IMR-90 (cell line): ENCODE measurements around the gene LSM12. TPM values are rescaled to one million over a fixed set of nuclear protein-coding genes. Genes with fewer than 3 reads are reported as not detected.

Experiments
- ATAC-seq: fragments of 200-7000 bp; cut with Tn5 transposase; 2 replicates; pipeline ENCODE4 v1.9.1; 2020; ENCODE audit warnings: low read depth, mild to moderate bottlenecking, moderate library complexity
- BruUV-seq: library from RNA; stranded (reverse); fragments of 400-500 nt; replicated peaks from 2 replicates; lab custom pipeline; 2021; lab: Mats Ljungman, UMichigan
- CTCF ChIA-PET: fragments of 300-600 bp; formaldehyde crosslinking; extraction: SDS; loops from one replicate; lab custom pipeline; 2021; ENCODE audit warnings: antibody characterized with exemption; lab: Yijun Ruan, JAX
- POLR2A ChIA-PET: fragments of 300-600 bp; sonication (Branson Sonifier 250); formaldehyde crosslinking; loops from one replicate; lab custom pipeline; 2022; ENCODE audit warnings: antibody characterized with exemption; ENCODE audit not compliant: unreplicated experiment; lab: Charles Lee
- DNase-seq: peaks from one replicate; pipeline ENCODE4 v3.0.0; 2013
- H2AFZ ChIP-seq: replicated peaks from 2 replicates; pipeline ENCODE3; 2013; ENCODE audit warnings: low read length, mild to moderate bottlenecking; ENCODE audit not compliant: poor library complexity
- H2AK5ac ChIP-seq: 2 replicates; pipeline ENCODE4 v1.6.1; 2013; ENCODE audit warnings: low read depth, low read length, inconsistent platforms
- H2AK9ac ChIP-seq: replicated peaks from 2 replicates; pipeline ENCODE3; 2013; ENCODE audit warnings: mild to moderate bottlenecking, low read depth, low read length, moderate library complexity; ENCODE audit not compliant: poor library complexity
- H2BK120ac ChIP-seq: 2 replicates; pipeline ENCODE4 v1.6.1; 2013; ENCODE audit warnings: low read depth, low read length, inconsistent platforms
- H2BK15ac ChIP-seq: 3 replicates; pipeline ENCODE4 v1.6.1; 2013; ENCODE audit warnings: low read depth, low read length, inconsistent platforms
- H2BK20ac ChIP-seq: 2 replicates; pipeline ENCODE4 v1.6.1; 2013; ENCODE audit warnings: low read depth, mild to moderate bottlenecking, inconsistent platforms, low read length, moderate library complexity
- H2BK5ac ChIP-seq: 2 replicates; pipeline ENCODE4 v1.6.1; 2013; ENCODE audit warnings: mild to moderate bottlenecking, low read depth, low read length, inconsistent platforms; ENCODE audit not compliant: poor library complexity, severe bottlenecking
- H3K14ac ChIP-seq: replicated peaks from 2 replicates; pipeline ENCODE4 v1.6.1; 2013; ENCODE audit warnings: low read depth, low read length, inconsistent platforms
- H3K18ac ChIP-seq: 2 replicates; pipeline ENCODE4 v1.6.1; 2013; ENCODE audit warnings: low read depth, low read length, control low read depth
- H3K23ac ChIP-seq: 2 replicates; pipeline ENCODE4 v1.6.1; 2013; ENCODE audit warnings: low read depth, low read length, inconsistent platforms
- H3K27ac ChIP-seq: 2 replicates; pipeline ENCODE4 v1.5.1; 2013; ENCODE audit warnings: mild to moderate bottlenecking, control low read depth, low read length; ENCODE audit not compliant: insufficient read depth
- H3K27me3 ChIP-seq: 2 replicates; pipeline ENCODE4 v1.6.1; 2013; ENCODE audit warnings: low read length; ENCODE audit not compliant: control insufficient read depth, insufficient read depth
- H3K36me3 ChIP-seq: 2 replicates; pipeline ENCODE4 v1.6.1; 2013; ENCODE audit warnings: low read length, mixed read lengths; ENCODE audit not compliant: control insufficient read depth, insufficient read depth
- H3K4ac ChIP-seq: 2 replicates; pipeline ENCODE4 v1.6.1; 2013; ENCODE audit warnings: low read depth, low read length, inconsistent platforms
- H3K4me1 ChIP-seq: 2 replicates; pipeline ENCODE4 v1.6.1; 2013; ENCODE audit warnings: low read length, mixed read lengths; ENCODE audit not compliant: control insufficient read depth, insufficient read depth
- H3K4me2 ChIP-seq: 2 replicates; pipeline ENCODE4 v1.6.1; 2013; ENCODE audit warnings: low read depth, mild to moderate bottlenecking, control low read depth, low read length, moderate library complexity
- H3K4me3 ChIP-seq: 2 replicates; pipeline ENCODE4 v1.5.1; 2013; ENCODE audit warnings: low read depth, mild to moderate bottlenecking, control low read depth, low read length, moderate library complexity; ENCODE audit not compliant: insufficient read depth
- H3K56ac ChIP-seq: 2 replicates; pipeline ENCODE4 v1.6.1; 2013; ENCODE audit warnings: low read length, inconsistent platforms; ENCODE audit not compliant: insufficient read depth; ENCODE audit errors: extremely low read depth
- H3K79me1 ChIP-seq, 2 experiments: 2 replicates each; pipeline ENCODE4 v1.6.1; 2013; ENCODE audit warnings: low read length in 2 of 2, inconsistent platforms in 1 of 2, low read depth in 1 of 2
- H3K9ac ChIP-seq: 2 replicates; pipeline ENCODE4 v1.6.1; 2013; ENCODE audit warnings: low read depth, low read length, control low read depth
- H3K9me1 ChIP-seq: 2 replicates; pipeline ENCODE4 v1.6.1; 2013; ENCODE audit warnings: low read length, inconsistent platforms; ENCODE audit not compliant: insufficient read depth
- H3K9me3 ChIP-seq: 2 replicates; pipeline ENCODE4 v1.6.1; 2013; ENCODE audit warnings: low read length; ENCODE audit not compliant: control insufficient read depth, insufficient read depth
- H4K20me1 ChIP-seq: 2 replicates; pipeline ENCODE4 v1.6.1; 2013; ENCODE audit warnings: low read length, inconsistent platforms; ENCODE audit not compliant: insufficient read depth
- H4K5ac ChIP-seq: 2 replicates; pipeline ENCODE4 v1.6.1; 2013; ENCODE audit warnings: mild to moderate bottlenecking, low read depth, low read length, control low read depth
- H4K8ac ChIP-seq, 2 experiments: 2 replicates each; pipeline ENCODE4 v1.6.1; 2013; ENCODE audit warnings: low read depth in 2 of 2, low read length in 2 of 2, control low read depth in 1 of 2, inconsistent platforms in 1 of 2
- H4K91ac ChIP-seq: 2 replicates; pipeline ENCODE4 v1.6.1; 2013; ENCODE audit warnings: low read depth, low read length, inconsistent platforms; ENCODE audit not compliant: insufficient read depth
- BHLHE40 ChIP-seq: fragments of 150-350 bp; IDR thresholded peaks from 2 replicates; pipeline ENCODE4 v1.6.1; 2016; ENCODE audit warnings: mild to moderate bottlenecking, low read depth, low read length
- CEBPB ChIP-seq: IDR thresholded peaks from 2 replicates; pipeline ENCODE4 v1.6.1; 2012; ENCODE audit warnings: low read depth, low read length, improper control_type of control experiment
- CHD1 ChIP-seq: IDR thresholded peaks from 2 replicates; pipeline ENCODE4 v1.6.1; 2012; ENCODE audit warnings: low read depth, low read length, improper control_type of control experiment
- FOS ChIP-seq: fragments of 150-350 bp; IDR thresholded peaks from 2 replicates; pipeline ENCODE4 v1.6.1; 2016; ENCODE audit warnings: low read depth, low read length
- MAFK ChIP-seq: IDR thresholded peaks from 2 replicates; pipeline ENCODE4 v1.6.1; 2012; ENCODE audit warnings: low read depth, low read length, improper control_type of control experiment
- MAZ ChIP-seq: IDR thresholded peaks from 2 replicates; pipeline ENCODE4 v1.6.1; 2012; ENCODE audit warnings: low read depth, mild to moderate bottlenecking, low read length, improper control_type of control experiment, moderate library complexity, borderline replicate concordance
- MXI1 ChIP-seq: IDR thresholded peaks from 2 replicates; pipeline ENCODE4 v1.6.1; 2012; ENCODE audit warnings: low read depth, mild to moderate bottlenecking, low read length, moderate library complexity, borderline replicate concordance
- NFE2L2 ChIP-seq: fragments of 150-350 bp; IDR thresholded peaks from 2 replicates; pipeline ENCODE4 v1.6.1; 2016; ENCODE audit warnings: low read depth, mild to moderate bottlenecking, low read length
- POLR2A ChIP-seq: IDR thresholded peaks from 2 replicates; pipeline ENCODE4 v1.6.1; 2012; ENCODE audit warnings: mild to moderate bottlenecking, low read depth, low read length
- RAD21 ChIP-seq: IDR thresholded peaks from 2 replicates; pipeline ENCODE4 v1.6.1; 2012; ENCODE audit warnings: low read length, improper control_type of control experiment
- RCOR1 ChIP-seq: IDR thresholded peaks from 2 replicates; pipeline ENCODE4 v1.6.1; 2012; ENCODE audit warnings: mild to moderate bottlenecking, low read length, improper control_type of control experiment; ENCODE audit not compliant: insufficient replicate concordance
- RFX5 ChIP-seq: IDR thresholded peaks from 2 replicates; pipeline ENCODE4 v1.8.0; 2012; ENCODE audit warnings: low read depth, mild to moderate bottlenecking, low read length, moderate library complexity
- SMC3 ChIP-seq: fragments of 150-350 bp; IDR thresholded peaks from 2 replicates; pipeline ENCODE4 v1.6.1; 2016; ENCODE audit warnings: low read depth, mild to moderate bottlenecking, antibody characterized with exemption, low read length, moderate library complexity
- WGBS, 2 experiments: methylation state at CpG; one replicate each; pipeline versions ENCODE4 v1.1.5 to v1.1.7; 2013; ENCODE audit warnings: missing lambda C conversion rate in 2 of 2; ENCODE audit not compliant: insufficient read length in 1 of 2; ENCODE audit errors: extremely low coverage in 2 of 2; 5-methylcytosine and 5-hydroxymethylcytosine counted together
- dilution Hi-C: fragments of 300-500 bp; cut with HindIII; formaldehyde crosslinking; loops from one replicate; pipeline ENCODE4 v1.14.3; 2018; ENCODE audit warnings: low sequenced_read_pairs; ENCODE audit not compliant: unreplicated experiment
- in situ Hi-C: fragments of 300-500 bp; cut with MboI; formaldehyde crosslinking; loops from 3 replicates; pipeline ENCODE4 v1.14.3; 2019; ENCODE audit warnings: low sequenced_read_pairs, inconsistent platforms, mixed read lengths
- intact Hi-C: fragments of 100-400 bp; cut with micrococcal nuclease; formaldehyde crosslinking; loops from 2 replicates; pipeline ENCODE4 v1.10.0; 2022
- polyA plus RNA-seq, 3 experiments: library from polyadenylated mRNA; depleted of rRNA; stranded (reverse); fragments of >200 nt; gene quantifications; 2 replicates each; pipeline ENCODE4 v1.2.3, GENCODE V29; 2012; ENCODE audit warnings: low replicate concordance in 1 of 3
- total RNA-seq: library from RNA; depleted of rRNA; stranded (reverse); fragments of >200 nt; gene quantifications from 2 replicates; pipeline ENCODE4 v1.2.3, GENCODE V29; 2012
- TF ChIP-seq, protein P1 (sequence below): conservative IDR thresholded peaks from 2 replicates; pipeline ENCODE4 v1.5.1; 2012; ENCODE audit warnings: mild to moderate bottlenecking, low read depth, low read length, improper control_type of control experiment
- TF ChIP-seq, protein P2 (sequence below): fragments of 150-350 bp; IDR thresholded peaks from 2 replicates; pipeline ENCODE4 v1.6.1; 2017; ENCODE audit warnings: mild to moderate bottlenecking, antibody characterized with exemption, low read length, low read depth
- TF ChIP-seq, protein P3 (sequence below): fragments of 150-350 bp; IDR thresholded peaks from 2 replicates; pipeline ENCODE4 v1.6.1; 2016; ENCODE audit warnings: low read depth, mild to moderate bottlenecking, low read length, moderate library complexity, borderline replicate concordance

The LSM12 gene
- total and polyA plus RNA-seq, 2 of the 4 experiments (the other 2 are of a cell fraction), result 38.0 to 41.0 TPM

DNA sequence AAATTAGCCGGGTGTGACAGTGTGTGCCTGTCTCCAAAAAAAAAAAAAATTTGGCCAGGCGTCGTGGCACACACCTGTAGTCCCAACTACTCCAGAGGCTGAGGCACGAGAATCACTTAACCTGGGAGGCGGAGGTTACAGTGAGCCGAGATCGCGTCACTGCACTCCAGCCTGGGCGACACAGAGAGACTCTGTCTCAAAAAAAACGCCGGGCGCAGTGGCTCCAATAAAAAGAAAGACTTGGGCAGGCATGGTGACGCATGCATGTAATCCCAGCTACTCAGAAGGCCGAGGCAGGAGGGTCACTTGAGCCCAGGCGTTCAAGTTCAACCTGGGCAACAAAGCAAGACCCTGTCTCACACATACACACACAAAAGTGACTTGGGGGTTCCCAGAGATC, 3.6 kb downstream of the LSM12 start:
- ATAC-seq (no peak), DNase-seq (no peak)
- intact Hi-C loops (no loop called here), in situ Hi-C loops (no loop called here), dilution Hi-C loops (no loop called here)
- no peaks in the 10 kb centered on the region for H3K9me3 ChIP-seq
- H2BK5ac ChIP-seq, result no peak overlapping the region
- no peak overlapping the region for H3K27ac ChIP-seq
- H2AK5ac ChIP-seq, result no peak overlapping the region
- no peak overlapping the region for H3K23ac ChIP-seq
- H3K9me1 ChIP-seq, result no peaks in the 10 kb centered on the region
- H4K91ac ChIP-seq, result no peak overlapping the region
- no peak overlapping the region for H3K56ac ChIP-seq
- H2AK9ac ChIP-seq, result no peak overlapping the region
- H3K9ac ChIP-seq, result no peak overlapping the region
- H3K79me1 ChIP-seq, result peaks cover 24 to 54% of the 10 kb centered on the region in 2 experiments
- peaks cover 61% of the 10 kb centered on the region for H4K20me1 ChIP-seq
- CTCF ChIA-PET, result no interaction called here
- no peaks in the 10 kb centered on the region for H3K27me3 ChIP-seq
- peaks cover 2% of the 10 kb centered on the region; the same call in 1 of the 2 replicates for H3K4me1 ChIP-seq
- H4K8ac ChIP-seq, result no peak overlapping the region
- WGBS, 2 experiments, result 95% methylated on average over 7 of the region's 15 CpGs; no CpG with 5 or more reads in 1 of the 2 experiments
- POLR2A ChIA-PET, result no interaction called here
- H3K4me2 ChIP-seq, result no peak overlapping the region
- no peak overlapping the region for H4K5ac ChIP-seq
- TF ChIP-seq POLR2A (no peak), RAD21 (no peak), BHLHE40 (no peak), RFX5 (no peak), NFE2L2 (no peak), RCOR1 (no peak), CHD1 (no peak), MAFK (no peak), MAZ (no peak), CEBPB (no peak), MXI1 (no peak), SMC3 (no peak), FOS (no peak)
- TF ChIP-seq, protein P1, sequence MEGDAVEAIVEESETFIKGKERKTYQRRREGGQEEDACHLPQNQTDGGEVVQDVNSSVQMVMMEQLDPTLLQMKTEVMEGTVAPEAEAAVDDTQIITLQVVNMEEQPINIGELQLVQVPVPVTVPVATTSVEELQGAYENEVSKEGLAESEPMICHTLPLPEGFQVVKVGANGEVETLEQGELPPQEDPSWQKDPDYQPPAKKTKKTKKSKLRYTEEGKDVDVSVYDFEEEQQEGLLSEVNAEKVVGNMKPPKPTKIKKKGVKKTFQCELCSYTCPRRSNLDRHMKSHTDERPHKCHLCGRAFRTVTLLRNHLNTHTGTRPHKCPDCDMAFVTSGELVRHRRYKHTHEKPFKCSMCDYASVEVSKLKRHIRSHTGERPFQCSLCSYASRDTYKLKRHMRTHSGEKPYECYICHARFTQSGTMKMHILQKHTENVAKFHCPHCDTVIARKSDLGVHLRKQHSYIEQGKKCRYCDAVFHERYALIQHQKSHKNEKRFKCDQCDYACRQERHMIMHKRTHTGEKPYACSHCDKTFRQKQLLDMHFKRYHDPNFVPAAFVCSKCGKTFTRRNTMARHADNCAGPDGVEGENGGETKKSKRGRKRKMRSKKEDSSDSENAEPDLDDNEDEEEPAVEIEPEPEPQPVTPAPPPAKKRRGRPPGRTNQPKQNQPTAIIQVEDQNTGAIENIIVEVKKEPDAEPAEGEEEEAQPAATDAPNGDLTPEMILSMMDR, result no peak
- TF ChIP-seq, protein P2, sequence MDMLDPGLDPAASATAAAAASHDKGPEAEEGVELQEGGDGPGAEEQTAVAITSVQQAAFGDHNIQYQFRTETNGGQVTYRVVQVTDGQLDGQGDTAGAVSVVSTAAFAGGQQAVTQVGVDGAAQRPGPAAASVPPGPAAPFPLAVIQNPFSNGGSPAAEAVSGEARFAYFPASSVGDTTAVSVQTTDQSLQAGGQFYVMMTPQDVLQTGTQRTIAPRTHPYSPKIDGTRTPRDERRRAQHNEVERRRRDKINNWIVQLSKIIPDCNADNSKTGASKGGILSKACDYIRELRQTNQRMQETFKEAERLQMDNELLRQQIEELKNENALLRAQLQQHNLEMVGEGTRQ, result no peak
- TF ChIP-seq, protein P3, sequence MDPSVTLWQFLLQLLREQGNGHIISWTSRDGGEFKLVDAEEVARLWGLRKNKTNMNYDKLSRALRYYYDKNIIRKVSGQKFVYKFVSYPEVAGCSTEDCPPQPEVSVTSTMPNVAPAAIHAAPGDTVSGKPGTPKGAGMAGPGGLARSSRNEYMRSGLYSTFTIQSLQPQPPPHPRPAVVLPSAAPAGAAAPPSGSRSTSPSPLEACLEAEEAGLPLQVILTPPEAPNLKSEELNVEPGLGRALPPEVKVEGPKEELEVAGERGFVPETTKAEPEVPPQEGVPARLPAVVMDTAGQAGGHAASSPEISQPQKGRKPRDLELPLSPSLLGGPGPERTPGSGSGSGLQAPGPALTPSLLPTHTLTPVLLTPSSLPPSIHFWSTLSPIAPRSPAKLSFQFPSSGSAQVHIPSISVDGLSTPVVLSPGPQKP, result no peak
- no peak overlapping the region for H3K4me3 ChIP-seq
- peaks cover 20% of the 10 kb centered on the region for H3K36me3 ChIP-seq
- no peak overlapping the region for H3K4ac ChIP-seq
- no peak overlapping the region for H2BK120ac ChIP-seq
- no TSS peak for BruUV-seq
- H2BK15ac ChIP-seq, result no peak overlapping the region
- no peak overlapping the region for H2AFZ ChIP-seq
- H3K14ac ChIP-seq, result no peak overlapping the region
- H2BK20ac ChIP-seq, result no peak overlapping the region
- H3K18ac ChIP-seq, result no peak overlapping the region
